ENCODE results near the gene SETD6. TPM values are rescaled to one million over a fixed set of nuclear protein-coding genes. Genes with fewer than 3 reads are reported as not detected.
A peak's percentile ranks its signal among the peaks of the same experiment; 100 is the strongest.

SETD6 gene
- 10 to 100 TPM; 22.1 to 44.8 (median 23.3) TPM for total RNA-seq

DNA sequence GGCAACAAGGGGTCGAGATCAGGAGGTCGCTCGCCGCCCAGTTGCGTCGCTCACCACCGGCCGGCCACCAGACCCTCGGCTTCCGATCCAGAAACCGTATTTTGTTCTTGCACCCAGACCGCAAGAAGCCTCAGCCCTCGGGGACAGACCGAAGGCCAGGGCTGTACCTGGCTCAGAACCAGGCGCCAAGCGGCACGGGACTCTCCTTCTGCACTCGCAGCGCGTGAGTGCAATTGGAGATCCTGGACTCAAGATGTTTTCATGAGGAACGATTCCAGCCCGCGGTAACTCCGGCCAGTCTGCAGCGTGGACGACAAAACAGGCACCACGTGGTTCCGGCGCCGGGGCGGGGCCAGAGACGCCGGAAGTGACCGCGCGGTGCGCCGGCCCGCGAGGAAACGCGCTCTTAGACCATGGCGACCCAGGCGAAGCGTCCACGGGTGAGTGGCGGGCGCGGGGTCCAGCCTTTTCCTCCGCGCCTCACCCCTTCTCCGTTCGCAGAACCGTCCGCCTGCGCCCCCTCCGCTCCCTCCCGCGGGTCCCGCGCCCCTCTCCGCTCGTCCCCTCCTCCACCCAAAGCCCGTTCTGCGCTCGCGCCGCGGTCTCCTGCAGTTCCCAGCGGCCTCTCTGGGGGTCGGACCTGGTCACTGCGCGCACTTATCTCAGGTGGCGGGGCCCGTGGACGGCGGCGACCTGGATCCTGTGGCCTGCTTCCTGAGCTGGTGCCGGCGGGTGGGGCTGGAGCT is at the start of gene SETD6:
Gene SETD6, plus strand, starts transcription at position 393 of the 746 bp plus-strand sequence. Its CDS starts 21 bp downstream, at position 414.
- intact Hi-C loops (cut with DNase I; ENCODE audit: low total_unique reads), result no loop called here
- WGBS, 2 donors (ENCODE audit: low coverage in 1 of 2), result 3% methylated on average over 53 of the region's 80 CpGs; no CpG with 5 or more reads in 1 of the 2 donors
- peak within 1 kb of the TSS; percentile 56 to 91 (median 76) for H3K4me3 ChIP-seq
- no peaks in the 10 kb centered on the region for H3K27me3 ChIP-seq
- DNase-seq, result peak; percentile 90
- in situ Hi-C loops (cut with MboI; ENCODE audit: low pct_ligation_motif_present in 1 of 4, low pct_unique_long_range_greater_than_20kb in 1 of 4, low sequenced_read_pairs in 3 of 4), result no loop called here
- H3K27ac ChIP-seq, result peak within 1 kb of the TSS; percentile 83 to 96 (median 89)
- TF ChIP-seq CTCF (IDR thresholded peaks at IDR 0.05) (peak in 4 of 5 experiments; percentile 26 to 75 (median 44)), EP300 (IDR thresholded peaks at IDR 0.05; ENCODE audit: low read depth) (no peak), POLR2AphosphoS5 (IDR thresholded peaks at IDR 0.05) (peak; percentile 35 to 57 (median 51)), POLR2A (IDR thresholded peaks at IDR 0.05) (peak; percentile 54)
- H3K4me1 ChIP-seq, result peaks cover 0 to 26% (median 19%) of the 10 kb centered on the region in 4 donors
- H3K9me3 ChIP-seq, result no peaks in the 10 kb centered on the region
- peaks cover 0 to 22% (median 9%) of the 10 kb centered on the region in 4 donors for H3K36me3 ChIP-seq

GRCh38 chr16:58465817-58466216 is 49.5 kb upstream of the SETD6 start:
- no peak for TF ChIP-seq EP300 (IDR thresholded peaks at IDR 0.05; ENCODE audit: low read depth)
- TF ChIP-seq CTCF (IDR thresholded peaks at IDR 0.05), result no peak
- no peak for TF ChIP-seq POLR2A (IDR thresholded peaks at IDR 0.05)
- TF ChIP-seq POLR2AphosphoS5 (IDR thresholded peaks at IDR 0.05), result no peak
- no peak overlapping the region for H3K27ac ChIP-seq
- in situ Hi-C loops (cut with MboI; ENCODE audit: low pct_ligation_motif_present in 1 of 4, low pct_unique_long_range_greater_than_20kb in 1 of 4, low sequenced_read_pairs in 3 of 4), result no loop called here

GRCh38 chr16:58466396-58466795 is 48.9 kb upstream of the SETD6 start:
- DNase-seq, result no peak
- Histone ChIP-seq H3K4me1 (peaks cover 4 to 16% (median 13%) of the 10 kb centered on the region in 4 donors), H3K27me3 (peaks cover 75% of the 10 kb centered on the region), H3K4me3 (no peak overlapping the region), H3K9me3 (no peaks in the 10 kb centered on the region), H3K27ac (no peak overlapping the region), H3K36me3 (no peaks in the 10 kb centered on the region)
- 82 to 83% methylated on average over 2 to 3 of the region's 3 CpGs for WGBS, 2 donors (ENCODE audit: low coverage in 1 of 2)
- intact Hi-C loops (cut with DNase I; ENCODE audit: low total_unique reads), result no loop called here
- in situ Hi-C loops (cut with MboI; ENCODE audit: low pct_ligation_motif_present in 1 of 4, low pct_unique_long_range_greater_than_20kb in 1 of 4, low sequenced_read_pairs in 3 of 4), result no loop called here
- no peak for TF ChIP-seq POLR2AphosphoS5 (IDR thresholded peaks at IDR 0.05)
- TF ChIP-seq EP300 (IDR thresholded peaks at IDR 0.05; ENCODE audit: low read depth), result no peak
- no peak for TF ChIP-seq CTCF (IDR thresholded peaks at IDR 0.05)
- no peak for TF ChIP-seq POLR2A (IDR thresholded peaks at IDR 0.05)

More at GRCh38 chr16:58465817-58466216, 49.5 kb upstream of the SETD6 start:
- no peaks in the 10 kb centered on the region for H3K36me3 ChIP-seq
- peaks cover 4 to 16% (median 13%) of the 10 kb centered on the region in 4 donors for H3K4me1 ChIP-seq
- H3K9me3 ChIP-seq, result no peaks in the 10 kb centered on the region
- peaks cover 75% of the 10 kb centered on the region for H3K27me3 ChIP-seq
- no peak for DNase-seq
- WGBS, 2 donors (ENCODE audit: low coverage in 1 of 2), result 75% methylated on average over 13 of the region's 13 CpGs; no CpG with 5 or more reads in 1 of the 2 donors
- H3K4me3 ChIP-seq, result no peak overlapping the region
- intact Hi-C loops (cut with DNase I; ENCODE audit: low total_unique reads), result no loop called here

DNA sequence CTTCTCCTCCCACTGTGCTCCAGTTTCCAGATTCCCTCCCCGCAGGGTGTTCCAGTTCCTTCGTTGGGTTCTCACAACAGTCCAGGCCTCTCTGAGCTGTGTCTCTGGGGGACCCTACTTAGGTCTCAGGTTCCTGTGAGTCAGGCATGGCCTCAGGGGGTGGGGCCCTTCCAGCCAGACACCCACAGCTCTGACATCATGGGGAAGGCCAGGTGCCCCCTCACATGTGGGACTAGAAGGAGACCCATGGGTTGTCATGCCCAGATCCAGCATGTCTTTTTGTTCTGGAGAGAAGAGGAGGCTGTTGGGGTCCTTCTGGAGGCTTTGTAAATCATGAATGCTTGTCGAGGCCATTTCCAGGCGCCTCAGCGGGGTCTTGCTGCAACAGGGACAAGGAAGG is 47.4 kb upstream of the SETD6 start:
- in situ Hi-C loops (cut with MboI; ENCODE audit: low pct_ligation_motif_present in 1 of 4, low pct_unique_long_range_greater_than_20kb in 1 of 4, low sequenced_read_pairs in 3 of 4) (no loop called here), intact Hi-C loops (cut with DNase I; ENCODE audit: low total_unique reads) (no loop called here)
- Histone ChIP-seq H3K27me3 (peaks cover 66% of the 10 kb centered on the region), H3K27ac (no peak overlapping the region), H3K9me3 (no peaks in the 10 kb centered on the region), H3K4me1 (peaks cover 4 to 16% (median 13%) of the 10 kb centered on the region in 4 donors), H3K4me3 (no peak overlapping the region), H3K36me3 (no peaks in the 10 kb centered on the region)
- TF ChIP-seq POLR2AphosphoS5 (IDR thresholded peaks at IDR 0.05) (no peak), EP300 (IDR thresholded peaks at IDR 0.05; ENCODE audit: low read depth) (no peak), CTCF (IDR thresholded peaks at IDR 0.05) (no peak), POLR2A (IDR thresholded peaks at IDR 0.05) (no peak)
- WGBS, 2 donors (ENCODE audit: low coverage in 1 of 2), result 100% methylated on average over 2 to 5 of the region's 5 CpGs
- DNase-seq, result no peak

Data from transverse colon (tissue), 4 donors.